H1 (cell line): ENCODE data around the gene RETREG1.

Source experiments
- CBX8 ChIP-seq: fragments of 300-800, 300-1000 bp; sonication (generic); IDR thresholded peaks from 2 replicates; pipeline ENCODE4 v1.7.1; 2016; ENCODE audit warnings: low read depth, low read length, borderline replicate concordance
- CTCF ChIP-seq, 3 experiments: IDR thresholded peaks; 1 replicate in 2 of 3; 2 replicates in 1 of 3; pipeline versions ENCODE4 v1.5.1 to v1.6.1; 2011; ENCODE audit warnings: low read length in 3 of 3, mild to moderate bottlenecking in 3 of 3, inconsistent platforms in 2 of 3, low read depth in 1 of 3, moderate library complexity in 1 of 3; ENCODE audit not compliant: insufficient read depth in 1 of 3; ENCODE audit errors: control extremely low read depth in 1 of 3
- EZH2 ChIP-seq: fragments of 200-600 bp; sonication (generic); IDR thresholded peaks from 2 replicates; pipeline ENCODE4 v1.7.1; 2012; ENCODE audit warnings: low read depth, mild to moderate bottlenecking, moderate library complexity, low read length, inconsistent platforms; ENCODE audit not compliant: severe bottlenecking
- FOSL1 ChIP-seq: IDR thresholded peaks from 2 replicates; pipeline ENCODE4 v1.6.1; 2011; ENCODE audit warnings: mild to moderate bottlenecking, low read depth, low read length, moderate library complexity; ENCODE audit not compliant: insufficient read depth
- GABPA ChIP-seq: IDR thresholded peaks from 2 replicates; pipeline ENCODE4 v1.6.1; 2011; ENCODE audit warnings: mild to moderate bottlenecking, low read length, moderate library complexity, borderline replicate concordance; ENCODE audit not compliant: insufficient read depth
- KDM1A ChIP-seq: fragments of 200-600, 300-600 bp; sonication (generic); IDR thresholded peaks from 2 replicates; pipeline ENCODE4 v1.7.1; 2016; ENCODE audit warnings: mild to moderate bottlenecking, low read length, borderline replicate concordance
- MAFK ChIP-seq: IDR thresholded peaks from 2 replicates; pipeline ENCODE4 v1.6.1; 2012; ENCODE audit warnings: low read depth, mild to moderate bottlenecking, improper control_type of control experiment, low read length
- POLR2AphosphoS5 ChIP-seq: IDR thresholded peaks from 2 replicates; pipeline ENCODE4 v1.6.1; 2011; ENCODE audit warnings: low read depth, low read length
- RXRA ChIP-seq: IDR thresholded peaks from 2 replicates; pipeline ENCODE4 v1.6.1; 2011; ENCODE audit warnings: low read depth, mild to moderate bottlenecking, low read length, moderate library complexity; ENCODE audit not compliant: insufficient read depth
- TAF1 ChIP-seq: IDR thresholded peaks from 2 replicates; pipeline ENCODE4 v1.6.1; 2011; ENCODE audit warnings: mild to moderate bottlenecking, low read depth, low read length

- no peak for TF ChIP-seq CBX8
- TF ChIP-seq POLR2AphosphoS5, result no peak
- TF ChIP-seq EZH2, result no peak
- no peak for TF ChIP-seq MAFK
- TF ChIP-seq CTCF (IDR thresholded peaks at IDR 0.05; ENCODE audit: control extremely low read depth in 1 of 3, insufficient read depth in 1 of 3, low read depth in 1 of 3, low read length in 3 of 3), result no peak
- TF ChIP-seq FOSL1, result no peak
- TF ChIP-seq GABPA, result no peak
- TF ChIP-seq RXRA, result no peak
- no peak for TF ChIP-seq KDM1A
- no peak for TF ChIP-seq TAF1
Measured at GRCh38 chr5:16580382-16580781, 36.4 kb downstream of the RETREG1 start.
